Measurements from ENCODE around the gene E4F1. TPM values are rescaled to one million over a fixed set of nuclear protein-coding genes. Genes with fewer than 3 reads are reported as not detected.

Gene E4F1
- total RNA-seq, 2 donors from 2014 or later: 24.5 to 29.6 TPM

DNA sequence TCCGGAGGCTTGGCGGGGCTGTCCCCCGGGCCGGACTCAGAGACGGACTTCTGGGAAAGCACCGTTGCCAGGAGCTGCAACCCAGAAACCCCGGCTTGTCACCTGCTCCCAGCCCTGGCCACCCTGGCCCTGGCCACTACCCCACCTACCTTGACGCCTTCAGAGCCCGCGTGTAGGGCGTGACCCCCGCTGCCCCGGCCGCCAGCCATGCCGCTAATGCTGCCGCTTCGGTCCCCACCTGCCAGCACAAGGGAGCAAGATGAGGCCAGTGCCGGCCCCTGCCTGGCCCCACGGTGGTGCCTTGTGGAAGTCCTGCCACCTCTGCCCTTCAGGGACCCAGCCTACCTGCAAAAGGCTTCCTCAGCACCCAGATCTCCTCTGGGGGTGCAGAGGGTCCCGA, 38.4 kb upstream of the E4F1 start:
- TF ChIP-seq, protein P1, sequence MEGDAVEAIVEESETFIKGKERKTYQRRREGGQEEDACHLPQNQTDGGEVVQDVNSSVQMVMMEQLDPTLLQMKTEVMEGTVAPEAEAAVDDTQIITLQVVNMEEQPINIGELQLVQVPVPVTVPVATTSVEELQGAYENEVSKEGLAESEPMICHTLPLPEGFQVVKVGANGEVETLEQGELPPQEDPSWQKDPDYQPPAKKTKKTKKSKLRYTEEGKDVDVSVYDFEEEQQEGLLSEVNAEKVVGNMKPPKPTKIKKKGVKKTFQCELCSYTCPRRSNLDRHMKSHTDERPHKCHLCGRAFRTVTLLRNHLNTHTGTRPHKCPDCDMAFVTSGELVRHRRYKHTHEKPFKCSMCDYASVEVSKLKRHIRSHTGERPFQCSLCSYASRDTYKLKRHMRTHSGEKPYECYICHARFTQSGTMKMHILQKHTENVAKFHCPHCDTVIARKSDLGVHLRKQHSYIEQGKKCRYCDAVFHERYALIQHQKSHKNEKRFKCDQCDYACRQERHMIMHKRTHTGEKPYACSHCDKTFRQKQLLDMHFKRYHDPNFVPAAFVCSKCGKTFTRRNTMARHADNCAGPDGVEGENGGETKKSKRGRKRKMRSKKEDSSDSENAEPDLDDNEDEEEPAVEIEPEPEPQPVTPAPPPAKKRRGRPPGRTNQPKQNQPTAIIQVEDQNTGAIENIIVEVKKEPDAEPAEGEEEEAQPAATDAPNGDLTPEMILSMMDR (conservative IDR thresholded peaks at IDR 0.05): no peak
- no peaks in the 10 kb centered on the region for H3K27me3 Mint-ChIP-seq (ENCODE audit: insufficient read depth)
- WGBS, 2 experiments (ENCODE audit: insufficient coverage in 1 of 2, insufficient read length in 1 of 2): 93% methylated on average over 16 to 20 of the region's 20 CpGs
- Histone ChIP-seq H3K27ac (ENCODE audit: low read depth, low read length) (no peak overlapping the region), H3K4me3 (ENCODE audit: low read length) (no peak overlapping the region), H3K4me1 (ENCODE audit: control insufficient read depth, insufficient read depth, low read length) (no peaks in the 10 kb centered on the region), H3K9me3 (ENCODE audit: control insufficient read depth, low read length) (no peaks in the 10 kb centered on the region), H3K36me3 (ENCODE audit: control insufficient read depth, insufficient read depth, low read length) (no peaks in the 10 kb centered on the region), H3K27me3 (ENCODE audit: control insufficient read depth, insufficient read depth, low read length, poor library complexity, severe bottlenecking) (no peaks in the 10 kb centered on the region), H3K9ac (ENCODE audit: extremely low read depth, low read length, poor library complexity, severe bottlenecking) (no peak overlapping the region)
- no peaks in the 10 kb centered on the region for H3K4me1 Mint-ChIP-seq
- no peak for DNase-seq
- H3K4me3 Mint-ChIP-seq: no peak overlapping the region
- no peaks in the 10 kb centered on the region for H3K36me3 Mint-ChIP-seq (ENCODE audit: low read depth)
- no peak overlapping the region for H3K27ac Mint-ChIP-seq
- H3K9me3 Mint-ChIP-seq: no peaks in the 10 kb centered on the region

DNA sequence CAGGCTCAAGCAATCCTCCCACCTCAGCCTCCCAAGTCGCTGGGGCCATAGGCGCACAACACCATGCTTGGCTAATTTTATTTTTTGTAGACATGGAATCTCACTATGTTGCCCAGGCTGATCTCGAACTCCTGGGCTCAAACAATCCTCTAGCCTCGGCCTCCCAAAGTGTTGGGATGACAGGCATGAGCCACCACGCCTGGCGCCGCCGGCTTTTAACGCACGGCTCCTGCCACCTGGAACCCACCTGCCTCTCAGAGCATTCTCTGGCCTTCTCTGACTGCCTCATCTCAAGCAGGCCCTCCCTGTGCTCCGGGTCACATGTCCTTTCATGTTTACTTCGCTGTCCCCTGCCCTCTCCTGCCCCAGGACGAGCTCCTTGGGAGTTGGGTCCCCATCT, 37.3 kb upstream of the E4F1 start:
- Histone ChIP-seq H3K9me3 (ENCODE audit: control insufficient read depth, low read length) (no peaks in the 10 kb centered on the region), H3K4me3 (ENCODE audit: low read length) (no peak overlapping the region), H3K4me1 (ENCODE audit: control insufficient read depth, insufficient read depth, low read length) (no peaks in the 10 kb centered on the region), H3K9ac (ENCODE audit: extremely low read depth, low read length, poor library complexity, severe bottlenecking) (no peak overlapping the region), H3K27me3 (ENCODE audit: control insufficient read depth, insufficient read depth, low read length, poor library complexity, severe bottlenecking) (no peaks in the 10 kb centered on the region), H3K27ac (ENCODE audit: low read depth, low read length) (no peak overlapping the region), H3K36me3 (ENCODE audit: control insufficient read depth, insufficient read depth, low read length) (no peaks in the 10 kb centered on the region)
- no peaks in the 10 kb centered on the region for H3K9me3 Mint-ChIP-seq
- H3K4me1 Mint-ChIP-seq: no peaks in the 10 kb centered on the region
- no peaks in the 10 kb centered on the region for H3K27me3 Mint-ChIP-seq (ENCODE audit: insufficient read depth)
- H3K27ac Mint-ChIP-seq: no peak overlapping the region
- TF ChIP-seq, protein P1 (conservative IDR thresholded peaks at IDR 0.05): no peak
- H3K36me3 Mint-ChIP-seq (ENCODE audit: low read depth): no peaks in the 10 kb centered on the region
- DNase-seq: no peak
- H3K4me3 Mint-ChIP-seq: no peak overlapping the region
- WGBS, 2 experiments (ENCODE audit: insufficient coverage in 1 of 2, insufficient read length in 1 of 2): 88 to 93% methylated on average over 7 to 13 of the region's 13 CpGs

DNA sequence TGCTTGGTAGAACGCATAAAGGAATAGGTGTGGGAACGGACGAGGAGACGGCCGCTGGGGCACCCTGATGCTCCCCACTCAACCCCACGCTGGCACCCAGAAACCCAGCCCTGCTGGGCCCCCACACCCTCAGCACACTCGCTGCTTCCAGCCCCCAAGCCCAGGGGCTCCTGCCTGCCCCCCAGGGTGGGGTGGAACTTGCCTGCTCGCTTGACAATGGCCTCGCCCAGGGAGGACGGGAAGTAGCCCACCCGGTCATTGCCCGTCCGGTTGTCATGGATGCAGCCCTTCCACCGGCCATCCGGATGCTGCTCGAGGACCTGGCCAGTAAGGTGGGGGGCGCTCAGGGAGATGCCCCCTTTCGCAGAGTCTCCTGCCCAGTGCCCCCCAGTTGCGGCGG, 36.9 kb upstream of the E4F1 start:
- H3K36me3 Mint-ChIP-seq (ENCODE audit: low read depth): no peaks in the 10 kb centered on the region
- H3K27ac Mint-ChIP-seq: no peak overlapping the region
- WGBS, 2 experiments (ENCODE audit: insufficient coverage in 1 of 2, insufficient read length in 1 of 2): 81 to 96% methylated on average over 10 to 20 of the region's 20 CpGs
- H3K4me3 Mint-ChIP-seq: no peak overlapping the region
- DNase-seq: no peak
- no peaks in the 10 kb centered on the region for H3K4me1 ChIP-seq (ENCODE audit: control insufficient read depth, insufficient read depth, low read length)
- H3K9me3 Mint-ChIP-seq: no peaks in the 10 kb centered on the region
- no peak overlapping the region for H3K27ac ChIP-seq (ENCODE audit: low read depth, low read length)
- H3K27me3 Mint-ChIP-seq (ENCODE audit: insufficient read depth): no peaks in the 10 kb centered on the region
- no peak overlapping the region for H3K9ac ChIP-seq (ENCODE audit: extremely low read depth, low read length, poor library complexity, severe bottlenecking)
- TF ChIP-seq, protein P1 (conservative IDR thresholded peaks at IDR 0.05): no peak
- no peaks in the 10 kb centered on the region for H3K27me3 ChIP-seq (ENCODE audit: control insufficient read depth, insufficient read depth, low read length, poor library complexity, severe bottlenecking)
- H3K9me3 ChIP-seq (ENCODE audit: control insufficient read depth, low read length): no peaks in the 10 kb centered on the region
- H3K36me3 ChIP-seq (ENCODE audit: control insufficient read depth, insufficient read depth, low read length): no peaks in the 10 kb centered on the region
- H3K4me1 Mint-ChIP-seq: no peaks in the 10 kb centered on the region
- H3K4me3 ChIP-seq (ENCODE audit: low read length): no peak overlapping the region

Measured in endodermal cell (in vitro differentiated cells).